Right atrium auricular region (tissue), 2 donors: Measurements from ENCODE around the gene ATP11A. TPM values are rescaled to one million over a fixed set of nuclear protein-coding genes. Genes with fewer than 3 reads are reported as not detected.

Source experiments
- DNase-seq: peaks from one replicate; pipeline ENCODE4 v3.0.0-alpha.2; 2019; ENCODE audit warnings: low spot score
- H3K27ac ChIP-seq, 2 donors: fragments of 200-600 bp; sonication (generic); 1 replicate in 1 of 2; 2 replicates in 1 of 2; pipeline ENCODE4 v1.5.1; 2016 to 2019
- H3K27me3 ChIP-seq, 2 donors: fragments of 200-600 bp; sonication (generic); one replicate each; pipeline versions ENCODE4 v1.5.1 to v1.6.0; 2017 to 2019
- H3K36me3 ChIP-seq: fragments of 200-600 bp; sonication (generic); one replicate; pipeline ENCODE4 v1.5.1; 2016
- H3K4me1 ChIP-seq, 2 donors: fragments of 200-600 bp; sonication (generic); one replicate each; pipeline versions ENCODE4 v1.5.1 to v1.6.0; 2017 to 2019
- H3K4me3 ChIP-seq, 2 donors: fragments of 200-600 bp; sonication (generic); 1 replicate in 1 of 2; 2 replicates in 1 of 2; pipeline ENCODE4 v1.5.1; 2017 to 2019; ENCODE audit warnings: mild to moderate bottlenecking in 1 of 2, moderate library complexity in 1 of 2
- H3K9me3 ChIP-seq, 2 donors: fragments of 200-600 bp; sonication (generic); one replicate each; pipeline ENCODE4 v1.5.1; 2019
- total RNA-seq, 2 donors: library from RNA; depleted of rRNA; stranded (reverse); fragments of >200 nt; gene quantifications; one replicate each; pipeline ENCODE4 v1.1.0, GENCODE V29; 2016
- TF ChIP-seq, protein P1 (sequence below), 2 donors: fragments of 200-600 bp; sonication (generic); IDR thresholded peaks; one replicate each; pipeline ENCODE4 v1.5.1; 2019; ENCODE audit warnings: antibody characterized with exemption in 2 of 2

ATP11A gene
- total RNA-seq, 2 donors from 2014 or later, result 31.8 to 48.6 TPM

DNA sequence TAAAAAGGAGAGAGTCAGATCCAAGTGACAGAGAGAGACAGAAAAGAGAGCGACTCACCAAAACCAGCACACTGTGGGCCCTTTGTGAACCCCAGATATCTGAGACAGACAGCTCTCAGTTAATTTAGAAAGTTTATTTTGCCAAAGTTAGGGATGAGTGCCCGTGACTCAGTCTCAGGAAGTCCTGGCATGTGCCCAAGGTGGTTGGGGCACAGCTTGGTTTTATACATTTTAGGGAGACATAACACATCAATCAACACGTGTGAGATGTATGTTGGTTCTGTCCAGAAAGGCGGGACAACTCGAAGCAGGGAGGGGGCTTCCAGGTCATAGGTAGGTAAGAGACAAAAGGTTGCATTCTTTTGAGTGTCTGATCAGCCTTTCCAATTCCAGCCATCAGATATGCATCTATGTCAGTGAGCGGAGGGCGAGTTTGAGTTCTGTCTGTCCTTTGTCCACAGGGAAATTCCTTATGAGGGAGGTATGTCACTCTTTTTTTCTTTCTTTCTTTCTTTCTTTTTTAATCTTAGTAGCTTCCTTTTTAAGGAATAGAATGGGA lies 37.2 kb upstream of the ATP11A start:
- Histone ChIP-seq H3K27ac (no peak overlapping the region), H3K4me1 (peaks cover 0 to 10% of the 10 kb centered on the region in 2 donors), H3K36me3 (no peaks in the 10 kb centered on the region), H3K4me3 (no peak overlapping the region), H3K27me3 (no peaks in the 10 kb centered on the region), H3K9me3 (no peaks in the 10 kb centered on the region)
- no peak for DNase-seq
- TF ChIP-seq, protein P1, sequence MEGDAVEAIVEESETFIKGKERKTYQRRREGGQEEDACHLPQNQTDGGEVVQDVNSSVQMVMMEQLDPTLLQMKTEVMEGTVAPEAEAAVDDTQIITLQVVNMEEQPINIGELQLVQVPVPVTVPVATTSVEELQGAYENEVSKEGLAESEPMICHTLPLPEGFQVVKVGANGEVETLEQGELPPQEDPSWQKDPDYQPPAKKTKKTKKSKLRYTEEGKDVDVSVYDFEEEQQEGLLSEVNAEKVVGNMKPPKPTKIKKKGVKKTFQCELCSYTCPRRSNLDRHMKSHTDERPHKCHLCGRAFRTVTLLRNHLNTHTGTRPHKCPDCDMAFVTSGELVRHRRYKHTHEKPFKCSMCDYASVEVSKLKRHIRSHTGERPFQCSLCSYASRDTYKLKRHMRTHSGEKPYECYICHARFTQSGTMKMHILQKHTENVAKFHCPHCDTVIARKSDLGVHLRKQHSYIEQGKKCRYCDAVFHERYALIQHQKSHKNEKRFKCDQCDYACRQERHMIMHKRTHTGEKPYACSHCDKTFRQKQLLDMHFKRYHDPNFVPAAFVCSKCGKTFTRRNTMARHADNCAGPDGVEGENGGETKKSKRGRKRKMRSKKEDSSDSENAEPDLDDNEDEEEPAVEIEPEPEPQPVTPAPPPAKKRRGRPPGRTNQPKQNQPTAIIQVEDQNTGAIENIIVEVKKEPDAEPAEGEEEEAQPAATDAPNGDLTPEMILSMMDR (IDR thresholded peaks at IDR 0.05), result no peak

DNA sequence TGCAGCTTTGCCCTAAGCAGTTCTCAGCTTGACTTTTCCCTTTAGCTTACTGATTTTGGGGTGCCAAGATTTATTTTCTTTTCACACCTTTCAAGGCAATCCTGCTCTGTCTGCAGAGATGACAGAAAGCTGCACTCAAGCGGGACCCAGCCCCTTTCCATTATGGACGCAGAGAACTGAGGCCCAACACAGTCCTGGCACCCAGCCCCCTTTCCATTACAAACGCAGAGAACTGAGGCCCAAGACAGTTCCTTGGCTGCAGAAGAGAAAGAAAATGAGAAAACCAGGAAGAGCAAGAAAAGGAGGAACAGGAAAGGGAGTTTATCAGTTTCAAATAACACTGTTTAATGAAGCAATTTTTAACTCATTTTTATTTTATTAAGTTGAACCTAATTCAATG lies 36.8 kb upstream of the ATP11A start:
- H3K36me3 ChIP-seq, result no peaks in the 10 kb centered on the region
- H3K27ac ChIP-seq, result no peak overlapping the region
- TF ChIP-seq, protein P1 (IDR thresholded peaks at IDR 0.05), result no peak
- no peak overlapping the region for H3K4me3 ChIP-seq
- peaks cover 0 to 10% of the 10 kb centered on the region in 2 donors for H3K4me1 ChIP-seq
- H3K27me3 ChIP-seq, result no peaks in the 10 kb centered on the region
- H3K9me3 ChIP-seq, result no peaks in the 10 kb centered on the region
- no peak for DNase-seq

DNA sequence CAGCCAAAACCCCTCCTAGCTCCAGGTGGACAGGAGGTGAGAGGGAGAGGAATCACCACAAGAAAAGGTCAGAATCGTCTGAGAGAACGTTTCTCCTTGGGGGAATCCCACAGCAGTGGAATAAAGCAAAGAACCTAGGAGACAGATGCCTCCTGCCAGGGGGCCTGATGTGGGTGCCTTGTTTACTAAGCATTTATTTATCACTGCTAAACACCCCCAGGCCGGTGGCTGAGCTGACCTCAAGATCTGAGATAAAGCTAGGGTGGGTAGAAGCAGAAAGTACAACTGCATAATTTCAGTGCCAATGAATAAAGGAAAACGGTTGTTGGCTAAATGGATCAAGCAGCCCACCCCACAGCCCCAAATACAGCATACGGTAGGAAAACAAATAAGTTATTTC lies 33.9 kb upstream of the ATP11A start:
- Histone ChIP-seq H3K27me3 (no peaks in the 10 kb centered on the region), H3K9me3 (no peaks in the 10 kb centered on the region), H3K4me3 (no peak overlapping the region), H3K27ac (no peak overlapping the region), H3K4me1 (peaks cover 0 to 10% of the 10 kb centered on the region in 2 donors), H3K36me3 (no peaks in the 10 kb centered on the region)
- TF ChIP-seq, protein P1 (IDR thresholded peaks at IDR 0.05), result no peak
- no peak for DNase-seq

DNA sequence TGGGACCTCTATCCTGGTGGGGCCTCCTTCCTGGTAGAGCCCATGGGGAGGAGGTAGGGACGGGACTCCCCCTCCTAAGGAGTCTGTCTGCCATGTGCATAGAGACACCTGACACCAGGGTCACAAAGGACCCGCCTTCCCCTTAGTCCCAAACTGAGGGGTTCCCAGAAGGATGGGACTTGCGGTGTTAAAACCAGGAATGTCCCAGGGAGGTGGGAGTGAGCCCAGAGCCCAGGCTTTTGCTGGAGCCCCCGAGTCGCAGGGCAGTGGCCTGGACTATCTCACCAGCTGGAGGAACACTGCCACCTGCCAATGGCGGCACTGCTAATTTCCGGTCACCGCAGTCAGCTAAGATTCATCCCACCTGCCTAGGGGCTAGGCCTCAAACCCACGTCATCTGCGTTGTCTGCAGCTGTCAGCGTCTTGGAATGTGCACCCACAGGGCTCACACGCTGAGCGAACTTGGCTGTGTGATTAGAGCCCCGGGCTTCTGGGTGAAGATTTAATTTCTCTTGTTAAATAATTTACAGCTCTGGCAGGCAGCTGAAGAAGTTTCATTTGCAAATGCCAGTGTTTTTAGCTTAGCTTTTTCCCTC lies 31.9 kb upstream of the ATP11A start:
- H3K27ac ChIP-seq, result no peak overlapping the region
- H3K27me3 ChIP-seq, result no peaks in the 10 kb centered on the region
- H3K4me3 ChIP-seq, result no peak overlapping the region
- TF ChIP-seq, protein P1 (IDR thresholded peaks at IDR 0.05), result no peak
- no peaks in the 10 kb centered on the region for H3K36me3 ChIP-seq
- H3K9me3 ChIP-seq, result no peaks in the 10 kb centered on the region
- no peaks in the 10 kb centered on the region for H3K4me1 ChIP-seq
- DNase-seq, result no peak

DNA sequence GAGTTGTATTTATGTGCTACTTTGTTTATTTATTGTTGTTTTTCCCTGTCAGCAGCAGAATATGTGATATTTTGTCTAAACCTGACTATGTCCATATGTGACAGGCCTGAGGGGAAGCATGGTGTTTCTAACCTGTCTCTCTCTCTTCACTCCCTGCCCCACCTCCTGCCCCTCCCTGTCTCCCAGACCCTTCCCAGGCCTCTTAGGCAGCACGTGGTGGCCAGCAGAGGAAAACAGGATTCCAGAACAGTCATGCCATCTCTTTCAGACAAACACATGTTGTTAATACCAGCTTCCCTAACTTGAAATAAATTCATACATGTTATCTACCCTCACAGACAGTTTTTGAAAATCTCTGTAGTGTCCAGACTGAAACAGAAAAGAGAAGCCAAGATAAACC lies 31.0 kb upstream of the ATP11A start:
- Histone ChIP-seq H3K9me3 (no peaks in the 10 kb centered on the region), H3K27ac (no peak overlapping the region), H3K36me3 (no peaks in the 10 kb centered on the region), H3K4me1 (no peaks in the 10 kb centered on the region), H3K4me3 (no peak overlapping the region), H3K27me3 (no peaks in the 10 kb centered on the region)
- TF ChIP-seq, protein P1 (IDR thresholded peaks at IDR 0.05), result no peak
- no peak for DNase-seq

DNA sequence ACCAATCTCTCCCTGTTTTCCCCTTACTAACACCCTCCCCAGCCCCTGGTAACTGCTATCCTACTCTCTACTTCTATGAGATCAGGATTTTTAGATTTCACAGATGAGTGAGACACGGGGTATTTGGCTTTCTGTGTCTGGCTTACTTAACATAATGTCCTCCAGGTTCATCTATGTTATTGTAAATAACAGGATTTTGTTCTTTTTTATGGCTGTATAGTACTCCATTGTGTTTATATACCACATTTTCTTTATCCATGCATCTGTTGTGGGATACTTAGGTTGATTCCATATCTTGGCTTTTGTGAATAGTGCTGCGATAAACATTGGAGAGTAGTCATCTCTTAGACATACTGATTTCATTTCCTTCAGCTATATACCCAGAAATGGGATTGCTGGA lies 28.5 kb upstream of the ATP11A start:
- Histone ChIP-seq H3K4me1 (no peaks in the 10 kb centered on the region), H3K36me3 (no peaks in the 10 kb centered on the region), H3K27ac (no peak overlapping the region), H3K27me3 (no peaks in the 10 kb centered on the region), H3K4me3 (no peak overlapping the region), H3K9me3 (no peaks in the 10 kb centered on the region)
- DNase-seq, result no peak
- TF ChIP-seq, protein P1 (IDR thresholded peaks at IDR 0.05), result no peak
